HL-60 (cell line): Measurements from ENCODE around the gene SEC63.

Experiments used
- DNase-seq, 2 experiments: peaks; one replicate each; pipeline ENCODE4 v3.0.0-alpha.2; 2010 to 2020; ENCODE audit warnings: low read depth in 1 of 2, low spot score in 1 of 2
- H3K27ac ChIP-seq: fragments of 250-450 bp; sonication (Bioruptor Pico); replicated peaks from 2 replicates; pipeline ENCODE4 v1.5.1; 2020; ENCODE audit warnings: mild to moderate bottlenecking, moderate library complexity
- H3K27me3 ChIP-seq: fragments of 250-450 bp; sonication (Bioruptor Pico); 2 replicates; pipeline ENCODE4 v1.5.1; 2021; ENCODE audit warnings: mild to moderate bottlenecking, moderate library complexity; ENCODE audit not compliant: insufficient read depth, poor library complexity, severe bottlenecking
- H3K4me3 ChIP-seq: replicated peaks from 2 replicates; pipeline ENCODE4 v1.5.1; 2011; ENCODE audit warnings: mild to moderate bottlenecking, control low read depth, low read length; ENCODE audit not compliant: insufficient read depth
- CTCF ChIP-seq: IDR thresholded peaks from one replicate; pipeline ENCODE4 v1.5.1; 2011; ENCODE audit warnings: low read length, control low read depth, inconsistent platforms; ENCODE audit not compliant: insufficient read depth
- GABPA ChIP-seq: IDR thresholded peaks from 2 replicates; pipeline ENCODE4 v1.6.1; 2012; ENCODE audit warnings: low read depth
- POLR2AphosphoS5 ChIP-seq: IDR thresholded peaks from 2 replicates; pipeline ENCODE4 v1.6.1; 2012; ENCODE audit warnings: low read depth
- REST ChIP-seq: IDR thresholded peaks from 2 replicates; pipeline ENCODE4 v1.6.1; 2012; ENCODE audit warnings: low read depth; ENCODE audit not compliant: insufficient replicate concordance
- SPI1 ChIP-seq: IDR thresholded peaks from 2 replicates; pipeline ENCODE4 v1.6.1; 2012; ENCODE audit warnings: low read depth, mild to moderate bottlenecking, borderline replicate concordance

The SEC63 gene

GRCh38 chr6:107871016-107871415, 87.0 kb downstream of the SEC63 start:
- no peak for DNase-seq
- no peak for TF ChIP-seq GABPA
- TF ChIP-seq CTCF, result no peak
- TF ChIP-seq POLR2AphosphoS5, result no peak
- TF ChIP-seq REST, result no peak
- no peak for TF ChIP-seq SPI1
- Histone ChIP-seq H3K27ac (no peak overlapping the region), H3K27me3 (no peaks in the 10 kb centered on the region), H3K4me3 (no peak overlapping the region)

- Histone ChIP-seq H3K27ac (no peak overlapping the region), H3K4me3 (no peak overlapping the region), H3K27me3 (no peaks in the 10 kb centered on the region)
- TF ChIP-seq REST (no peak), SPI1 (no peak), POLR2AphosphoS5 (no peak), CTCF (no peak), GABPA (no peak)
- no peak for DNase-seq
Measured at GRCh38 chr6:107870381-107870780, 87.6 kb downstream of the SEC63 start.

GRCh38 chr6:107869871-107870270, 88.1 kb downstream of the SEC63 start:
- no peak overlapping the region for H3K4me3 ChIP-seq
- DNase-seq, result no peak
- no peaks in the 10 kb centered on the region for H3K27me3 ChIP-seq
- no peak for TF ChIP-seq REST
- TF ChIP-seq SPI1, result no peak
- no peak for TF ChIP-seq CTCF
- no peak for TF ChIP-seq POLR2AphosphoS5
- TF ChIP-seq GABPA, result no peak
- H3K27ac ChIP-seq, result no peak overlapping the region
